HepG2 (cell line): ENCODE results near the gene DDR2.
"Not testable (repeated sequence)": the region's sequence is repeated elsewhere in the genome, so short reads cannot be mapped to it uniquely, and the experiment has no call there.

Experiments used
- CEBPG ChIP-seq: IDR thresholded peaks from 2 replicates; pipeline ENCODE4 v1.6.1; 2016
- CEBPZ ChIP-seq: IDR thresholded peaks from 2 replicates; pipeline ENCODE4 v1.6.1; 2012; ENCODE audit warnings: low read length, improper control_type of control experiment
- CENPT ChIP-seq: sonication (generic); formaldehyde crosslinking; IDR thresholded peaks from 2 replicates; pipeline ENCODE4 v1.8.0; 2022; ENCODE audit warnings: low read depth, mild to moderate bottlenecking, moderate library complexity, missing genetic modification reagents
- CTCF ChIP-seq: sonication (generic); formaldehyde crosslinking; IDR thresholded peaks from 2 replicates; pipeline ENCODE4 v1.5.0; 2020; ENCODE audit warnings: mild to moderate bottlenecking, missing genetic modification reagents, moderate library complexity
- EHMT2 ChIP-seq: fragments of 200-600 bp; sonication (generic); IDR thresholded peaks from 2 replicates; pipeline ENCODE4 v1.7.0; 2017; ENCODE audit warnings: antibody characterized with exemption, low read depth, low read length, borderline replicate concordance
- ETS1 ChIP-seq: sonication (generic); formaldehyde crosslinking; IDR thresholded peaks from 2 replicates; pipeline ENCODE4 v1.4.0; 2020; ENCODE audit warnings: missing genetic modification reagents
- FOSL1 ChIP-seq: sonication (generic); formaldehyde crosslinking; IDR thresholded peaks from 2 replicates; pipeline ENCODE4 v1.9.0; 2021; ENCODE audit warnings: missing genetic modification reagents, borderline replicate concordance
- IRF1 ChIP-seq: sonication (generic); formaldehyde crosslinking; IDR thresholded peaks from 2 replicates; pipeline ENCODE4 v1.4.0; 2020; ENCODE audit warnings: low read depth, mild to moderate bottlenecking, missing genetic modification reagents
- POLR2A ChIP-seq, 2 experiments: IDR thresholded peaks; 2 replicates each; pipeline ENCODE4 v1.6.1; 2011; ENCODE audit warnings: low read depth in 2 of 2, low read length in 2 of 2, mild to moderate bottlenecking in 1 of 2, moderate library complexity in 1 of 2; ENCODE audit not compliant: insufficient read depth in 1 of 2
- REST ChIP-seq, 2 experiments: IDR thresholded peaks; 2 replicates each; pipeline ENCODE4 v1.6.1; 2011 to 2012; ENCODE audit warnings: low read length in 2 of 2, borderline replicate concordance in 1 of 2, low read depth in 1 of 2, mild to moderate bottlenecking in 1 of 2, moderate library complexity in 1 of 2
- WIZ ChIP-seq: sonication (generic); formaldehyde crosslinking; IDR thresholded peaks from 2 replicates; pipeline ENCODE4 v1.5.1; 2020; ENCODE audit warnings: mild to moderate bottlenecking, missing genetic modification reagents
- ZFP82 ChIP-seq: sonication (generic); formaldehyde crosslinking; IDR thresholded peaks from 2 replicates; pipeline ENCODE4 v1.5.1; 2020; ENCODE audit warnings: mild to moderate bottlenecking, missing genetic modification reagents, borderline replicate concordance
- ZNF274 ChIP-seq: sonication (generic); formaldehyde crosslinking; IDR thresholded peaks from 2 replicates; pipeline ENCODE4 v1.5.1; 2020; ENCODE audit warnings: mild to moderate bottlenecking, missing genetic modification reagents
- ZNF547 ChIP-seq: sonication (generic); formaldehyde crosslinking; IDR thresholded peaks from 2 replicates; pipeline ENCODE4 v1.5.1; 2020; ENCODE audit warnings: mild to moderate bottlenecking, missing genetic modification reagents

GRCh38 chr1:162603117-162603516, 29.1 kb upstream of the DDR2 start:
- not testable (repeated sequence) for TF ChIP-seq POLR2A (IDR thresholded peaks at IDR 0.05; ENCODE audit: insufficient read depth in 1 of 2, low read depth in 2 of 2, low read length in 2 of 2); CTCF (CRISPR knock-in tag); IRF1; ZNF274 (CRISPR knock-in tag); EHMT2; ETS1 (CRISPR knock-in tag); WIZ (CRISPR knock-in tag); CEBPZ; REST (IDR thresholded peaks at IDR 0.05; ENCODE audit: borderline replicate concordance in 1 of 2, low read depth in 1 of 2, low read length in 2 of 2); CEBPG (CRISPR knock-in tag); ZFP82 (CRISPR knock-in tag); FOSL1 (CRISPR knock-in tag); ZNF547 (CRISPR knock-in tag); CENPT
